Cerebellar nuclear complex (tissue), 1 donor: Measurements from ENCODE around the gene WDFY2.

Source experiments
- DNase-seq, 2 experiments: peaks; one replicate each; lab custom pipeline; 2025; lab: John Stamatoyannopoulos, UW

Gene WDFY2

GRCh38 chr13:51740698-51741097 is 156.4 kb downstream of the WDFY2 start:
- DNase-seq: no peak

GRCh38 chr13:51742031-51742430 is 157.8 kb downstream of the WDFY2 start:
- no peak for DNase-seq

GRCh38 chr13:51742611-51743010 is 158.3 kb downstream of the WDFY2 start:
- no peak for DNase-seq

- no peak for DNase-seq
These were observed 161.0 kb downstream of the WDFY2 start for GRCh38 chr13:51745243-51745642.

- no peak for DNase-seq
These were observed 162.5 kb downstream of the WDFY2 start for GRCh38 chr13:51746802-51747201.

GRCh38 chr13:51747438-51748434 is 163.5 kb downstream of the WDFY2 start:
- DNase-seq: no peak

GRCh38 chr13:51756651-51757050 is 172.4 kb downstream of the WDFY2 start:
- no peak for DNase-seq

GRCh38 chr13:51758691-51759090 is 174.4 kb downstream of the WDFY2 start:
- no peak for DNase-seq

- DNase-seq: no peak
These were observed 175.0 kb downstream of the WDFY2 start for GRCh38 chr13:51759240-51759639.

GRCh38 chr13:51760592-51760991 is 176.3 kb downstream of the WDFY2 start:
- DNase-seq: no peak

- no peak for DNase-seq
These were observed 177.5 kb downstream of the WDFY2 start for GRCh38 chr13:51761643-51762350.

- no peak for DNase-seq
These were observed 179.2 kb downstream of the WDFY2 start for GRCh38 chr13:51763486-51763885.

- DNase-seq: no peak
These were observed 180.2 kb downstream of the WDFY2 start for GRCh38 chr13:51764184-51765141.

- no peak for DNase-seq
These were observed 180.9 kb downstream of the WDFY2 start for GRCh38 chr13:51765142-51765515.

GRCh38 chr13:51767100-51767499 is 182.8 kb downstream of the WDFY2 start:
- DNase-seq: no peak

GRCh38 chr13:51768378-51768921 is 184.2 kb downstream of the WDFY2 start:
- no peak for DNase-seq

- DNase-seq: no peak
These were observed 184.7 kb downstream of the WDFY2 start for GRCh38 chr13:51768976-51769375.

- no peak for DNase-seq
These were observed 185.3 kb downstream of the WDFY2 start for GRCh38 chr13:51769455-51770127.

- no peak for DNase-seq
These were observed 185.9 kb downstream of the WDFY2 start for GRCh38 chr13:51770160-51770559.

- DNase-seq: no peak
These were observed 186.6 kb downstream of the WDFY2 start for GRCh38 chr13:51770681-51771417.
